Embryonic facial prominence (tissue), 1 donor: ENCODE measurements around the gene CACNA1G.

Experiments used
- DNase-seq: peaks from one replicate; pipeline ENCODE4 v3.0.0-alpha.2; 2016; ENCODE audit errors: extremely low spot score

CACNA1G gene

DNA sequence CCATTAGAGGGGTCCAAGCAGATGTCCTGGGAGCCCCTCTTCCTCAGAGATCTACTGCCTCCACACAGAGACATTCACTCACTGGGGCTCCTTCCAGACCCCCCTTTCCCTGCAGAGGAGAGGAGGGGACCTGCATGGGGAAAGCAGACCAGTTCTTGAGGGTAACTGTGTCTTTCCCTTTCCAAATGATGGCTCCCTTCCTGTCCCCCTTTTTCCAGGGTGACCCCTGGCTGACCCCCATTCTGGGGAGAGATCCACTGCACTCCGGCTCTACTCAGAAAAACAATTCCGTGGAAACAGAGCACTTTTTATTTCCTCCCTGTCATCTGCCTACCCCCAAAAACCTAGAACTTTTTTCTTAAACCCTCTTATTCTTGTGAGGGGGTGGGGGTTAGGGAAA lies 6.4 kb downstream of the CACNA1G start:
- no peak for DNase-seq

DNA sequence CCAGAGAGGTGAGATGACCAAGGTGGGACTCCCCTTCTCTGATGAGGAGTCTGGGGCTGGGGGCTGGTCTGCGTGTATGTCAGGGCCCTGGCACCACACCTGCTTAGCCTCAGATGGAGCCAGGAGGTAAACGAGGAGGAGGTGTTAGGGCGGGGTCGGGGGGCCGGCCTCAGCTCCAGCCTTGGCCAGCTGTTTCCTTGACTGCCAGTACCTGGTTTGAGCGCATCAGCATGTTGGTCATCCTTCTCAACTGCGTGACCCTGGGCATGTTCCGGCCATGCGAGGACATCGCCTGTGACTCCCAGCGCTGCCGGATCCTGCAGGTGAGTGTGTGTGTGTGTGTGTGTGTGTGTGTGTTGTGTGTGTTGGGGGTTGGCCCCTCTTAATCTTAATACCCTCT lies 8.1 kb downstream of the CACNA1G start:
- DNase-seq = no peak

DNA sequence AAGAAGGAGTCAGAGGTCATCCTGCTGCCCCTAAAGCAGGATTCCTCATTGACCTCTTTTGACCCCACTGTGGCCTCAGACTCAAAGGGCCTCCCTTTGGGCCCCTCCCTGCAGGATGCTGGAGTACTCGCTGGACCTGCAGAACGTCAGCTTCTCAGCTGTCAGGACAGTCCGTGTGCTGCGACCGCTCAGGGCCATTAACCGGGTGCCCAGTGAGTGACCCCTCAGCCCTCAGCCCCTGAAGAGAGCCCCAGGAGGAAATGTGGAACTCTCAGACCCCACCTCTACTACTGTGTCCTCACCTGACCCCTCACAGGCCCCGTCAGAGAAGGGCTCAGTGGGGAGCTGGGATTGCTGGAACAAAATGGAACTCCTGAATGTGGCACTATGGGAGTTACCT lies 9.1 kb downstream of the CACNA1G start:
- DNase-seq = no peak

DNA sequence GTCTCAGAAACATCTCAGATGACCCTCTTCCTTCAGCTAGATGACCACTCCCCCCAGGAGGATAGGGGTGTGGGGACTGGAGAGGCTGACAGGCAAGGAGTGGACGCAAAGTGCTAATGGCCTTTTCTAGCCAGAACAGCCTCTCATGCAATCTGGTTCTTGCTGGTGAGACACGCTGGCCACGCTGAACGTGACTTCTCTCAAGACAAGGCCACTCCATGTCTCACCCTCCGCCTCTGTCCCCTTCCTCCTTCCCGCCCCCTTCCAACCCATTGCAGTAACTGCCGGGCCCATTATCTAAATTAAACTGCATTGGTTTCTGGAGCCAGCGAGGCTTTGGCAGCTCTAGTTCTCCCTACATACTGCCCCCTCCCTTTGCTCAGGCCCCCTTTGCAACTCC lies 9.5 kb downstream of the CACNA1G start:
- no peak for DNase-seq

DNA sequence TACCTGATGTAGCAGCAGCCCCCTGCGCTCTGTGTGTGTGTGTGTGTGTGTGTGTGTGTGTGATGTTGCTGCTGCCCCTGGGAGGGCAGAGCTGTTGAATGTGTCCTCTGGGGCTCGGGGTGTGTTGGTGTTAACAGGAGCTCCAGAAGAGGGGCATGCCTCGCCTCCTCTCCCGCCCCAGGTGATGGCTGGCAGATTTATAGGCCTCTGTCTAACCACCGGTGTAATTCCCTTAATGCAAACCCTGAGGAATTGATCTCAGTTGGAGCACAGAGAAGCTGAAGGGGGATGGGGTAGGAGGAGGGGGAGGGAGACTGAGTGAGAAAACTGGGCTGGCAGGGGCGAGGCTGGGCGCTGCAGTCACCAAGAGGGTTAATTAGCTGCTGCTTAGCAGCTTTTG lies 10.0 kb downstream of the CACNA1G start:
- no peak for DNase-seq

DNA sequence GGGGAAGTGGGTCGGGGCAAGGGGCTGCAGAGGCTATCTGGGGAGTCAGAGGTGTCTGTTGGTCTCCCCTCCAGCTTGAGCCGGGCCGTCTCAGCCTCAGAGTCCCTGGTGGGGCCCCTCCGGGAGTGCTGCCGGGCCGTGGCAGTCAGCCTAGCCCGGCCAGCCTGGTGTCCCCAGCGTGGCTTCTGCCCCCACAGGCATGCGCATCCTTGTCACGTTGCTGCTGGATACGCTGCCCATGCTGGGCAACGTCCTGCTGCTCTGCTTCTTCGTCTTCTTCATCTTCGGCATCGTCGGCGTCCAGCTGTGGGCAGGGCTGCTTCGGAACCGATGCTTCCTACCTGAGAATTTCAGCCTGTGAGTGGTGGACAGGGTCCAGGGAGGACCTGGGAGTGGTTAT lies 11.2 kb downstream of the CACNA1G start:
- no peak for DNase-seq

DNA sequence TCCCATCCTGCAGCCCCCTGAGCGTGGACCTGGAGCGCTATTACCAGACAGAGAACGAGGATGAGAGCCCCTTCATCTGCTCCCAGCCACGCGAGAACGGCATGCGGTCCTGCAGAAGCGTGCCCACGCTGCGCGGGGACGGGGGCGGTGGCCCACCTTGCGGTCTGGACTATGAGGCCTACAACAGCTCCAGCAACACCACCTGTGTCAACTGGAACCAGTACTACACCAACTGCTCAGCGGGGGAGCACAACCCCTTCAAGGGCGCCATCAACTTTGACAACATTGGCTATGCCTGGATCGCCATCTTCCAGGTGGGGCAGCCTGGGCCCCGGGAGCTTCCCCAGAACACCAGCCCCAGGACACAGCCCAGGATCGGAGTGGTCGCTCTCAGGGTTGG lies 12.0 kb downstream of the CACNA1G start:
- no peak for DNase-seq

DNA sequence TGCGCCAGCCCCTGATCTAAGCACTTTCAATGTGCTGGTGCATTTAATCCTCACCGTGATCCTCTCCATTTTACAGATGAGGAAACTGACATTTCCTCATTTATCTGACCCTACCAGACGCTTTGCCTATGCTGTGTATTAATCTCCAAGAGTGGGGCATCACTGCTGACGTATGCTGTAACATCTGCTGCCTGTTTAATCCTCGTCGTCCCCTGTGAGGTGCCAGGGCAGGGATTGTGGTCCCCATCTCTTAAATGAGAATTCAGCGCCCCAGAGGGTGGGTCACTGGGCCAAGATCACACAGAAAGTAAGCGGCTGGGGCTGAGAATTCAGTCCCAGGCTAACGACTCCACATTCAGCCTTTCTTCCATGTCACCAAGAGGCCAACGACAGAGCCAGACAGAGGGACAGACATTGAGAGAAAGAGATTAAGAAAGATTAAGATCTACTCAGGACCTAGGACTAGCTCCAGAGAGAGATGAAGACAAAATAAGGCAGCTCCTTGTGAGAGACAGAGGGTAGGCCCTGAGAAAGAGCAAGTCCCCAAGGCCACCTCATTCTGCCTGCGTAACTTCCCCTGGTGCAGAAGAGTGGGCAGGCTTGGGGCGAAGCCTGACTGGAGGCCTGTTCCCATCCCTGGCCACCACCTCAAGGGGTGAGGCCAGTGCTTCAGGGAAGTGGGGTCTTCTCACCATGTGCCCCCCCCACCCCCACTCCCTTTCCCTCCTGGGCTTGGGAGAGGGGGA lies 13.5 kb downstream of the CACNA1G start:
- DNase-seq = no peak

DNA sequence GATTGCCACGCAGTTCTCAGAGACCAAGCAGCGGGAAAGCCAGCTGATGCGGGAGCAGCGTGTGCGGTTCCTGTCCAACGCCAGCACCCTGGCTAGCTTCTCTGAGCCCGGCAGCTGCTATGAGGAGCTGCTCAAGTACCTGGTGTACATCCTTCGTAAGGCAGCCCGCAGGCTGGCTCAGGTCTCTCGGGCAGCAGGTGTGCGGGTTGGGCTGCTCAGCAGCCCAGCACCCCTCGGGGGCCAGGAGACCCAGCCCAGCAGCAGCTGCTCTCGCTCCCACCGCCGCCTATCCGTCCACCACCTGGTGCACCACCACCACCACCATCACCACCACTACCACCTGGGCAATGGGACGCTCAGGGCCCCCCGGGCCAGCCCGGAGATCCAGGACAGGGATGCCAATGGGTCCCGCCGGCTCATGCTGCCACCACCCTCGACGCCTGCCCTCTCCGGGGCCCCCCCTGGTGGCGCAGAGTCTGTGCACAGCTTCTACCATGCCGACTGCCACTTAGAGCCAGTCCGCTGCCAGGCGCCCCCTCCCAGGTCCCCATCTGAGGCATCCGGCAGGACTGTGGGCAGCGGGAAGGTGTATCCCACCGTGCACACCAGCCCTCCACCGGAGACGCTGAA lies 15.2 kb downstream of the CACNA1G start:
- no peak for DNase-seq

DNA sequence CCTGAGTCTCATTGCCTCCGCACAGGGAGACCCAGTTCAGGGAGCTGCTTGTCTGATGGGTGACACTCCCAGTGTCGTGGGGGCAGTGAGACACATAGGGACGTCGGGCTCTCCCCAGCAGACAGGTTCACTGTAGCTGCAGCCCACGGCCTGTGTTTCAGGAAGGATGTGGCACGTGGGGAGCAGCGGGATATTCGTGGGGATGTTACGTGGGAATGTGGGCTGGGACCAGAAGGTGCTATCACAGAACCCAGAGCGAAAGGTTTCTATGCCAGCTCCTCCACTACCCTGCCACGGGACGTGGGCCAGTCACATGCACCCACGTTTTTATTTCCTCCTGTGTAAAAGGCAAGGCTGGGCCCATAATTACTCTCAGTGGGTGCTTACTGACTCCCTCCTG lies 16.3 kb downstream of the CACNA1G start:
- DNase-seq = no peak

DNA sequence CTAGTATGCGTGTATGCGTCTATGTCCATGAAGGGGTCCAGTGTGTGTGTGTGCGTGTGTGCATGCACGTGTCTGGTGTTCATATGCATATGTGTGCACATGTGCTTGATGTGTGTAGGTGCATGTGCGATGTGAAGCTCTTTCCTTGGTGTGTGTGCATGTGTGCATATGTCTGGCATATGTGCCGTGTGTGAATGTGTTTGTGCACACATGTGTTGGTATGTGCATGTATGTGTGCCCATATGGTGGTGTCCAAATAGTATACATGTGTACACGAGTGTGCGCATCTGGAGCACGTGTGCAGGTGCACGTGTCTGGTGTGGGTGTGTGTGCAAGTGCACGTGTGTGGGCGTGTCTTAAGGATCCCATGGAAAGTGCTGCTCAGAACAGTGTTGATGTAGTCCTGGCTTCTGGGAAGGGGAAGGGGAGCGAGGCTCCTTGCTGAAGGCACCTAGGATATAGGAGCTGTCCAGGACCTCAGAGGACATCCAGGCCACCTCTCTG lies 17.0 kb downstream of the CACNA1G start:
- DNase-seq = no peak

DNA sequence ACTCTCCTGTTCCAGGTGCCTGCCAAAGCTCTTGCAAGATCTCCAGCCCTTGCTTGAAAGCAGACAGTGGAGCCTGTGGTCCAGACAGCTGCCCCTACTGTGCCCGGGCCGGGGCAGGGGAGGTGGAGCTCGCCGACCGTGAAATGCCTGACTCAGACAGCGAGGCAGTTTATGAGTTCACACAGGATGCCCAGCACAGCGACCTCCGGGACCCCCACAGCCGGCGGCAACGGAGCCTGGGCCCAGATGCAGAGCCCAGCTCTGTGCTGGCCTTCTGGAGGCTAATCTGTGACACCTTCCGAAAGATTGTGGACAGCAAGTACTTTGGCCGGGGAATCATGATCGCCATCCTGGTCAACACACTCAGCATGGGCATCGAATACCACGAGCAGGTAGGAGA lies 17.7 kb downstream of the CACNA1G start:
- DNase-seq = no peak

DNA sequence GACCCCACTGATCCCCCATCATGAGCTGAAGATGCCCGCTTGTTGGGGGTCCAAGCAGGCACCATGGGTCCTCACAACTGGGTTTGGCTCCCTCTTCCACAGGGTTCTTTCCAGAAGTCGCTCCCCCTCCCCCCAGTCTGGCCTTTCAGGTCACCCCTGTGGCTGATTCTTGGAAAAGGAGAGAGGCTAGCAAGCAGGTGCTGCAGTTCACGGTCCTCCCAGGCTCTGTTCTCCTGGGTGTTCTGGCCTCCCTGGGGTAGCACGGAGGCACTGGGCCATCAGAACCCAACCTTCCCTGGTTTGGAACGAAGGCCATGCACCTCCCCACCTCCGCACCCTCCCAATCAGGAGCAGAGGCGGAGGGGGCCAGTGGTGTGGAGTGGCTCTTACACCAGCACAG lies 18.9 kb downstream of the CACNA1G start:
- DNase-seq = no peak

DNA sequence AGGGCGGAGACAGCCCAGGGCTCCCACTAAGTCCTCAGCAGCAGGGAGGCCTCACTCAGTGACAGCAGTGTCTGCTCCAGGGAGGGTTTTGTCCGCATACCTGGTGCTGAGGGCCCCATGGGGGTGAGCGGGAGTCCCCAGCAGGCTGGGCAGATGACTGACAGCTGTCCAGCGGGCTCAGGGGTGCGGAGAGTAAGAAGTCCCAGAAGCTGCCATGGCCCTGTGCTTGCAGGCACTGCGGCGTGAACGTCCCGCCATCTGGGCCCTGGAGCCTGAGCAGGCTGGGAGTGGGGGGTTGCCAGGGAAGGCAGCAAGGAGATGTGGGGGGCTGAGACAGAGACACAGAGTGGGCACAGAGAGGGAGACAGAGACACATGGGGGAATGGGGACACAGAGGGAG lies 20.1 kb downstream of the CACNA1G start:
- no peak for DNase-seq

DNA sequence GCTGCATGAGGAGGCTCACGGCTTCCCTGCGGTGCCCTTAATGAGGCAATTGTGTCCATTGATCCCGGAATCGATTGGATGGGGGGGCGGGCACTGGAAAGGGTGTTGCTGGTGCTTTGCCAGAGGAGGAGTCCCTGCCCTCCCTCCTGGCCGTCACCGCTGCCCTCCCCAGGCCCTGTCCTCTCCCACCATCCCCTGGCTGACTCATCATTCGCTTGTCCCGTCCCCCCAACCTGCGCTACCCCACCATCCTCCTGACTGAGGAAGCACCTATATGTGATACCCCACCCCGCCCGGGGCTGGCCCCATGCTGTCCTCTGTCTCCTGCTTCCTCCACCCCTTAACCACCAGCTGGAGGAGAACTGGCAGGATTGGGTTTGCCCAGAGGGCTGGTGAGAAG lies 20.8 kb downstream of the CACNA1G start:
- no peak for DNase-seq

DNA sequence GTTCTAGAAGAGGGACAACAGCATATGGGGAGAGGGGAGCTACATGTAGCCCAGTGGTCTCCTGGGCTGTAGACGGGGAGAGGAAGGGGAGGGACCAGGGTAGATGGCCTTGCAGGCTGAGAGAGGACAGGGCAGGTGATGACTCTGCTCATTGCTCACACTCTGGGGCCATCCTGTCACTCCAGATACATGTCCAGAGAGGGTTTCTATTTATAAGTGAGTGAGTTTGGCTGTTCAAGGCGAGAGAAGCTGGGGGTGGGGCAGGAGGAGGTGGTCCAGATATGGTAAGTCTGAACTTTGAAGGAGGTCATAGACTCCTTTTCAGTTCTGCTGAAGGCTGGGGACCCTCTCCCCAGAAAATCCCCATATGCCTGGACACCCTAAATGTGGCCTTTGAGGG lies 22.2 kb downstream of the CACNA1G start:
- no peak for DNase-seq

DNA sequence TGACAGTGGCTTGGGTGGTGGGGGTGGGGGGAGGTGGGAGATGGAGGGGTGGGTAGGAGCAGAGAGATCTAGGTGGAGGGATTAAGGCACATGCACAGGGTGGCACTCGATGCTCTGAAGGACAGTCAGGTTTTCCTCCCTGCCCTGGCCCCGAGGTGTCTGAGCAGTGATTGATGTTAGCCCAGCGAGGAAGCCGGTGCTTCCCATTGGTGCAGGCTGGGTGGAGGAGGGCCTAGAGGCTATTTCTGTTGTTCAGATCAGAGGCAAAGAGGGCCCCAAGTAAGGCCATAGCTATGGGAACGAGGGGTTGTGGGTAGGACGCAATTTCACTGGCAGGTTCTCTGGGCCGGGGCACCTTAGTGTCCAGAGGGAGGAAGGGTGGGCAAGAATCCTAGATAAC lies 23.1 kb downstream of the CACNA1G start:
- DNase-seq = no peak

DNA sequence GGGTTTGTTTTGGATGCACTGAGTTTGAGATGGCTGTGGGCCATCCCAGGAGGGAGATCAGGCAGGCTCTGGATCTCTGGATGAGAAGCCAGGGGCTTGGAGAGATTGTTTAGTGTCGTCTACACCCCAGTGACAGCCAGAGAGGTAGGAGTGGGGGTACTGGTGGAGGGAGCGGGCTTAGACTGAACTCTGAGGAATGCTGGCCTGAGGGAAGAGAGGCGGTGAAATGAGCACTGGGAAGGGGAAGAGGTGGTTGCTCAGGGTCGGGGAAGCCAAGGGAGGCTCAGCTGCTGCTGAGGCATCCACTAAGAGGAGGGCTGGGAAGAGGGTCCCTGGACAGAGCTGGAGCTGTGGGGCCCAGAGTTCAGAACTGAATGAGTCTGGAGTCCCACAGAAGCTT lies 23.6 kb downstream of the CACNA1G start:
- DNase-seq = no peak

DNA sequence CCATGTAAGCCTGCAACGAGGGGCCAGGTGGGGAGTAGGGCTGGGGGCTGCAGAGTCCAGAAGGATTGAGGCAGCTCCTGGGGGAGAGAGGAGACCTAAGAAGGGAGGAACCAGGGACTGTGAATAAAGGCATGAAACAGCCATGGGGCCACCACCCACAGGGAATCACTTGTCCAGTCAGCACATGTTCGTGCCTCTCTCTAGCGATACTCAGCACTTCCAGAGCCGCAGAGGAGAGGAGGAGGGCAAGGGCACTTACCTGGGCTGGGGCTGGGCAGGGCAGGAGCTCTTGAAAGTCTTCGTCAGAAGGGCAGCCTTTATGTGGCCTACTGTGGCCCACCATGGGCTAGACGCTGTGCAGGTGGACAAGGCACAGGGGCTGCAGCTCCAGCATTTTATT lies 24.2 kb downstream of the CACNA1G start:
- DNase-seq = no peak

DNA sequence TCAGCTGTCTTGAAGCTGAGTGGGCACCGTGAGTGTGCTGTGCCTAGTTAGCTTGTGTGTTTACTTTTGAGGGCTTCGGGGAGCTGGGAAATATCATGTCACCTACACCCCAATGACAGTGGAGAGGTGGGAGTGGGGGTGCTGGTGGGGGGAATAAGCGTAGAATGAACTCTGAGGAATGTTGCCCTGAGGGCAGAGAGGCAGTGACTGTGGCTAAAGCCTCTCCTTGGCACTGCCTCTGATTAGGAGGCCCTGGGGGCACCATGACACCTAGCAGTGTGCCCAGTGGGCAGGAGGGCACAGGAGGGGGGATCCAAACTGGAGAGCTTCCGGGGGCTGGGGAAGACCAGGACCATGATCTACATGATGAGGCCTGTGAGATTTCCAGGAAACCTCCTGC lies 24.8 kb downstream of the CACNA1G start:
- no peak for DNase-seq

DNA sequence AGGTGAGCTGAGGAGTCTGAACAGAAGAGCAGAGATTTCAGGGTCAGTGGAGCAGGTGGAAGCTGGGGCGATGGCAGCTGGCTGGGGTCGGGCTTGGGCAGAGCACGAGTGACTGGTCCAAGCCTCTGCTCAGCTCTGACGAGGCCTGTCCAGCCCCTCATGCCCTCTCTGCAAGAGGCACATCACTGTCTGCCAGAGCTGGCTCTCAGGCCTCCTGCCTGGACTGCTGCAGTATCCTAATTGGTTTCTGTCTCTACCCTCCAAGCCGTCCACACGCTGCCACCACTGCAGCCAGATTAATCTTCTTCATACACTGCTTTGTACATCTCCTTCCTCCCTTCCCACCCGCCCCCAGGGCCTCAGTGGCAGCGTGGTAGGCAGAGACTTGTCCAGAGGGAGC lies 25.4 kb downstream of the CACNA1G start:
- DNase-seq = no peak

DNA sequence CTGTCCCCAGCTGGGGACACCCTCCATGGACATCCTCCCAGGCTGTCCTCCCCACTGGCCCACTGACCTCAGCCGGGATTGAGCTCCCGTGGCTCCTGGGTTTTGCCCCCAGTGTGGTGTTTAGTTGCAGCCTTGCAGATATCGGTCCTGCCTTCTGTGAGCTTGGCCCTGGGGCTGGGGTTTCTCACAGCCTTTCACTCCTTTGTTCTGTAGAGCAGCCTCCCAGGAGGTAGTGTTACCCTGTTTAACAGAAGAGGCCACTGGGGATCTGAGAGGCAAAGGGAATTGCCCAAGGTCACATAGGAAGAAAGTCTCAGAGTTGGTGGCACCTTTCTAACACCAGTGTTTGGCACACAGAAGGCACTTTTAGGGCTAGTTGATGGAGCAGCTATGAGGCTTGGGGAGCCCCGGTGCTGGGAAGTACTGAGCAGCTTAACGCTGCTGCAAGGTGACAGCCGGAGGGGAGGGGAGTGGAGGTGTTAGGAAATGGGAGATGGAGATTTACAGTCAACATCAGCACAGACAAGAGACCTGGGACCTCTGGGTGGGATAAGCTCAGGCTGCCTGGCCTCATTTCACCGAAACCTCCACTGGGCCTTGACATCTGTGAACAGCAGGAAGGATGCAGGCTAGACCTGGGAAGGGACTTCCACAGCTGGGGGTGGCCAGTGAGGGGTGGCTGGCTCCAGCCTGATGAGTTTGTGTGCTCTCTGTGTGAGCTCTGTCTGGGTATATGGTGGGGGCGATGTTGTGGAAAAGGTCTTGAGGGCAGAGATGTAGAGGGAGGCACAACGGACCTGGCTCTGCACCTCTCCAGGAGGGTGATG lies 26.1 kb downstream of the CACNA1G start:
- no peak for DNase-seq

DNA sequence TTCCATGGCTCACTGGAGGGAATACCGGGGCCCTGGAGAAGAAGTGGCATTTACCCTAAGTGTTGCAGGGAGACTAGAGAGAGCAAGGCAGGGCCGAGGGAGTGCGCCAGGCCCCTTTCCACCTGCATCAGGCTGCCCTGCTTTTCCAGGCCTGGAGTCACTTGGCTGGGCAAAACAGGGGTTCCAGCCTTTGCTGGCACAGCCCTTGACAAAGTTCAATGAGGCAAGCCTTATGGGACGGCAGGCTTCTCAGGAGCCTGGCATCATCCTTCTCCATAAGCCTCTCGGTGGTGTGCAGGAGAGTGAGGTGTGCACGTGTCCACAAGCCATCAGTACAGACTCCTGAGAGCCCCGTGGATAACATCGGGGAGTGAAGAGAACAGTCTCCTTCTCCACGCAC lies 27.1 kb downstream of the CACNA1G start:
- no peak for DNase-seq
